GM12878 (cell line): Measurements from ENCODE around the gene MT1H. TPM values are rescaled to one million over a fixed set of nuclear protein-coding genes. Genes with fewer than 3 reads are reported as not detected.

Source experiments
- ATAC-seq: fragments of 200-7000 bp; cut with Tn5 transposase; 3 replicates; pipeline ENCODE4 v1.9.1; 2020; ENCODE audit warnings: mild to moderate bottlenecking, moderate library complexity
- BruUV-seq: library from RNA; stranded (reverse); fragments of 400-500 nt; replicated peaks from 2 replicates; lab custom pipeline; 2021; lab: Mats Ljungman, UMichigan
- CTCF ChIA-PET: fragments of 300-600 bp; sonication (Branson Sonifier 250); formaldehyde crosslinking; extraction: SDS; loops from one replicate; lab custom pipeline; 2021; ENCODE audit warnings: inconsistent platforms; lab: Yijun Ruan, JAX
- POLR2A ChIA-PET: fragments of 350-600 bp; formaldehyde crosslinking; extraction: SDS; loops from one replicate; lab custom pipeline; 2021; ENCODE audit warnings: inconsistent platforms; lab: Charles Lee
- RAD21 ChIA-PET: fragments of 300-600 bp; sonication (Branson Sonifier 250); formaldehyde crosslinking; loops from one replicate; lab custom pipeline; 2023; ENCODE audit warnings: antibody characterized with exemption; ENCODE audit not compliant: unreplicated experiment; lab: Charles Lee
- SMC1A ChIA-PET: fragments of 300-600 bp; sonication (Branson Sonifier 250); formaldehyde crosslinking; loops from one replicate; lab custom pipeline; 2023; ENCODE audit not compliant: unreplicated experiment, uncharacterized antibody; lab: Charles Lee
- DNase-seq: peaks from one replicate; pipeline ENCODE4 v3.0.0-alpha.2; 2011; ENCODE audit warnings: low read depth, low spot score
- FAIRE-seq: peaks from 3 replicates; lab custom pipeline; 2011; peaks lifted over from hg19 to GRCh38; lab: Jason Lieb, UNC
- H2AFZ ChIP-seq: 2 replicates; pipeline ENCODE4 v1.6.0; 2011; ENCODE audit warnings: low read depth, low read length, control low read depth; ENCODE audit not compliant: control insufficient read depth
- H3K27ac ChIP-seq: 2 replicates; pipeline ENCODE4 v1.5.1; 2011; ENCODE audit warnings: control low read depth; ENCODE audit not compliant: control insufficient read depth, insufficient read depth
- H3K27me3 ChIP-seq, 2 experiments: replicated peaks in 1 of 2; 2 replicates each; pipeline versions ENCODE4 v1.6.0 to v1.6.1; 2011; ENCODE audit warnings: low read length in 1 of 2; ENCODE audit not compliant: control insufficient read depth in 2 of 2, insufficient read depth in 2 of 2
- H3K36me3 ChIP-seq, 2 experiments: 2 replicates each; pipeline ENCODE4 v1.5.1; 2011; ENCODE audit warnings: low read length in 1 of 2; ENCODE audit not compliant: control insufficient read depth in 2 of 2, insufficient read depth in 2 of 2
- H3K4me1 ChIP-seq: 2 replicates; pipeline ENCODE4 v1.6.1; 2011; ENCODE audit warnings: mild to moderate bottlenecking, low read length, moderate library complexity, mixed read lengths; ENCODE audit not compliant: control insufficient read depth, insufficient read depth
- H3K4me2 ChIP-seq: 2 replicates; pipeline ENCODE4 v1.6.0; 2011; ENCODE audit warnings: control low read depth; ENCODE audit not compliant: control insufficient read depth, insufficient read depth
- H3K4me3 ChIP-seq: fragments of 200-600 bp; sonication (generic); 2 replicates; pipeline ENCODE4 v1.5.1; 2016
- H3K79me2 ChIP-seq: 2 replicates; pipeline ENCODE4 v1.6.0; 2011; ENCODE audit warnings: low read length; ENCODE audit not compliant: control insufficient read depth, insufficient read depth
- H3K9ac ChIP-seq: 2 replicates; pipeline ENCODE4 v1.8.0; 2011; ENCODE audit warnings: low read length, control low read depth, mixed read lengths; ENCODE audit not compliant: control insufficient read depth, insufficient read depth
- H3K9me3 ChIP-seq: replicated peaks from 3 replicates; pipeline ENCODE4 v1.5.1; 2011; ENCODE audit warnings: mild to moderate bottlenecking, low read length; ENCODE audit not compliant: control insufficient read depth, insufficient read depth
- H4K20me1 ChIP-seq: 2 replicates; pipeline ENCODE4 v1.6.0; 2011; ENCODE audit not compliant: control insufficient read depth, insufficient read depth
- ASH2L ChIP-seq: fragments of 300-600, 200-600 bp; sonication (generic); IDR thresholded peaks from 2 replicates; pipeline ENCODE4 v1.6.1; 2017; ENCODE audit warnings: low read depth, mild to moderate bottlenecking, borderline replicate concordance
- DPF2 ChIP-seq: fragments of 450-650 bp; IDR thresholded peaks from 2 replicates; pipeline ENCODE4 v1.6.1; 2017; ENCODE audit warnings: mild to moderate bottlenecking
- SPI1 ChIP-seq: IDR thresholded peaks from 2 replicates; pipeline ENCODE4 v1.6.1; 2011; ENCODE audit warnings: low read depth, mild to moderate bottlenecking, low read length, moderate library complexity, borderline replicate concordance; ENCODE audit not compliant: insufficient read depth
- TCF7 ChIP-seq: IDR thresholded peaks from 2 replicates; pipeline ENCODE4 v1.6.1; 2014; ENCODE audit warnings: antibody characterized with exemption, borderline replicate concordance
- WGBS: methylation state at CpG from one replicate; pipeline ENCODE4 v1.1.6; 2016; ENCODE audit warnings: low lambda C conversion rate; ENCODE audit not compliant: insufficient replicate concordance, insufficient coverage; ENCODE audit errors: missing lambda C conversion rate; 5-methylcytosine and 5-hydroxymethylcytosine counted together
- in situ Hi-C: fragments of 300-500 bp; cut with MboI; formaldehyde crosslinking; loops from 9 replicates; pipeline ENCODE4 v1.14.3; 2018; ENCODE audit warnings: mixed read lengths
- intact Hi-C: fragments of 100-400 bp; cut with micrococcal nuclease; formaldehyde crosslinking; loops from one replicate; pipeline ENCODE4 v1.14.2; 2022; ENCODE audit not compliant: unreplicated experiment
- polyA plus RNA-seq, 11 experiments: library from polyadenylated mRNA; depleted of rRNA in 4 of 11; unstranded in 6 of 11; stranded (reverse) in 5 of 11; fragments of >200 nt; fragmentation: Nextera tagmentation in 4 of 11; fragmentation: Illumina TruSeq in 1 of 11; extraction: Ambion mirVana in 4 of 11; extraction: Trizol in 1 of 11; gene quantifications; 1 replicate in 1 of 11; 2 replicates in 10 of 11; pipeline versions ENCODE4 v1.2.1 to v1.2.3, GENCODE V29; 2011 to 2016; ENCODE audit warnings: inconsistent platforms in 2 of 11, missing spikeins in 2 of 11, low read depth in 1 of 11
- total RNA-seq, 4 experiments: library from RNA; depleted of rRNA in 3 of 4; stranded (reverse); fragments of >200 nt in 3 of 4; fragmentation: Illumina TruSeq in 1 of 4; extraction: Trizol in 1 of 4; gene quantifications; 2 replicates each; pipeline versions ENCODE4 v1.2.1 to v1.2.3, GENCODE V29; 2013 to 2021

MT1H gene
- total and polyA plus RNA-seq, 10 of the 15 experiments (the other 5 are each of a cell fraction or from before 2014, with no cell fraction given): 0.40 to 6.0 (median 1.1) TPM; not detected in 2

GRCh38 chr16:56628486-56629350, 40.9 kb upstream of the MT1H start:
- CTCF ChIA-PET: interaction anchor here (1.4 to 3.1 kb wide), 2 partner anchors 25 to 28 kb away, joined by 4 to 14 read pairs; no protein-coding TSS in a partner anchor
- Histone ChIP-seq H3K4me1 (peaks cover 17% of the 10 kb centered on the region), H3K27me3 (peaks cover 2 to 18% of the 10 kb centered on the region in 2 experiments), H3K79me2 (no peaks in the 10 kb centered on the region), H3K4me3 (no peak overlapping the region), H3K36me3 (no peaks in the 10 kb centered on the region), H2AFZ (no peak overlapping the region), H3K27ac (no peak overlapping the region), H4K20me1 (no peaks in the 10 kb centered on the region), H3K9ac (no peak overlapping the region), H3K4me2 (no peak overlapping the region), H3K9me3 (no peaks in the 10 kb centered on the region)
- POLR2A ChIA-PET: no interaction called here
- DNase-seq: no peak
- ATAC-seq: no peak
- 65% methylated on average over 8 of the region's 9 CpGs for WGBS
- TF ChIP-seq DPF2: no peak
- intact Hi-C loops (no loop called here), in situ Hi-C loops (no loop called here)
- FAIRE-seq: no peak
- RAD21 ChIA-PET: interaction anchor here (1.4 to 2.7 kb wide), 2 partner anchors 19 to 73 kb away, joined by 3 to 23 read pairs; partner anchors contain the start of gene MT2A
- SMC1A ChIA-PET: interaction anchor here (1.0 to 1.1 kb wide), 2 partner anchors 19 to 25 kb away, joined by 3 to 6 read pairs; no protein-coding TSS in a partner anchor
- no TSS peak for BruUV-seq

DNA sequence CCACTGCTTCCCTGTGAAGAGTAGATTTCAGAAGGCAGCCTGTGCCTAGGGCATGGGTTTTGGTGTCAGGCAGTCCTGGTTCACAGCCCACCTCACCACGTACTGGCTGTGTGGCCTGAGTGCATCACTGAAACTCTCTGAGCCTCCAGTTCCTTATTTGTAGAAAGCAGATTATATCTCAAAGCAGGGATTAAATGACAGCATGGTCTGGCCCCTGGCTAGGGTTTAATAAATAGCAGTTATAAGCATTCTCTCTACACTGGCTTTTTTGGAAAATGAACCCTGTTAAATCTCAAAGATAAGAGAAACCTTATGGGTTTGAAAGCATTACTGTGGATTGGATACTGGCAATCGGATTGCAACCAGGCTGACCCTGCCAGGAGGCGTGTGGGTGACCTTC, 40.1 kb upstream of the MT1H start:
- no peak overlapping the region for H3K9ac ChIP-seq
- WGBS: 64% methylated on average over 3 of the region's 3 CpGs
- no peak for FAIRE-seq
- ChIA-PET CTCF (interaction anchor here (0.9 to 3.1 kb wide), 6 partner anchors 20 to 115 kb away, joined by 3 to 14 read pairs (median 4); no protein-coding TSS in a partner anchor), SMC1A (interaction anchor here (1.1 to 2.4 kb wide), 3 partner anchors 18 to 72 kb away, joined by 3 to 27 read pairs (median 6); no protein-coding TSS in a partner anchor), RAD21 (interaction anchor here (1.1 to 2.9 kb wide), 3 partner anchors 19 to 72 kb away, joined by 3 to 23 read pairs (median 11); partner anchors contain the start of gene MT2A), POLR2A (interaction anchor here (1.1 to 1.9 kb wide), 2 partner anchors 17 to 21 kb away, joined by 5 to 6 read pairs; partner anchors contain the start of gene MT2A)
- peaks cover 17% of the 10 kb centered on the region for H3K4me1 ChIP-seq
- intact Hi-C loops (no loop called here), in situ Hi-C loops (no loop called here)
- BruUV-seq: no TSS peak
- H3K4me3 ChIP-seq: no peak overlapping the region
- no peaks in the 10 kb centered on the region for H4K20me1 ChIP-seq
- DNase-seq: no peak
- H3K27me3 ChIP-seq: peaks cover 2 to 18% of the 10 kb centered on the region in 2 experiments
- peak; percentile 45 for ATAC-seq
- H3K79me2 ChIP-seq: no peaks in the 10 kb centered on the region
- no peak overlapping the region for H3K4me2 ChIP-seq
- no peaks in the 10 kb centered on the region for H3K36me3 ChIP-seq
- TF ChIP-seq TCF7: no peak
- TF ChIP-seq ASH2L: no peak
- peak; percentile 59; the same call in 1 of the 2 replicates for TF ChIP-seq SPI1
- H2AFZ ChIP-seq: no peak overlapping the region
- H3K27ac ChIP-seq: no peak overlapping the region
- H3K9me3 ChIP-seq: no peaks in the 10 kb centered on the region
